Bladder microvascular endothelial cell (primary cell): ENCODE data around the gene BHLHE41. TPM values are rescaled to one million over a fixed set of nuclear protein-coding genes. Genes with fewer than 3 reads are reported as not detected.

Experiments used
- total RNA-seq: library from RNA; depleted of rRNA; stranded (reverse); fragments of >200 nt; gene quantifications from 2 replicates; pipeline ENCODE4 v1.2.3, GENCODE V29; 2014

The BHLHE41 gene
- total RNA-seq = 0.06 TPM in 1 of 2 replicates, not detected in the other

GRCh38 chr12:26124446-26125399 is at the start of gene BHLHE41:
Gene BHLHE41 (minus strand): TSS chr12:26125037. CDS start chr12:26124779, 258 bp downstream.

Other genes with a start within 250 kb of the BHLHE41 start
- gene RASSF8, start 166.4 kb downstream of the BHLHE41 start, total RNA-seq = 40.6 and 91.8 TPM in 2 replicates
- gene SSPN, start 70.5 kb upstream of the BHLHE41 start, total RNA-seq = under 0.01 and 1.2 TPM in 2 replicates